Stimulated activated CD4-positive, alpha-beta T cell treated with anti-CD3 and anti-CD28 coated beads, TNF-alpha, amount 100 ng/mL, for 48 hours (primary cell): ENCODE results near the gene SPPL2B.
"Not testable (repeated sequence)": the region's sequence is repeated elsewhere in the genome, so short reads cannot be mapped to it uniquely, and the experiment has no call there.

Experiments
- DNase-seq, 3 donors: peaks; one replicate each; pipeline ENCODE4 v3.0.0-alpha.2; 2020; ENCODE audit warnings: low read depth in 3 of 3

The SPPL2B gene

GRCh38 chr19:2338055-2338615 lies 9.7 kb downstream of the SPPL2B start:
- DNase-seq = no peak

GRCh38 chr19:2338751-2339643 lies 10.5 kb downstream of the SPPL2B start:
- DNase-seq = no peak

- no peak for DNase-seq
Measured at GRCh38 chr19:2339644-2340310, 11.3 kb downstream of the SPPL2B start.

GRCh38 chr19:2340496-2341243 lies 12.2 kb downstream of the SPPL2B start:
- no peak for DNase-seq

- no peak for DNase-seq
Measured at GRCh38 chr19:2341244-2341751, 12.8 kb downstream of the SPPL2B start.

GRCh38 chr19:2341982-2342381 lies 13.5 kb downstream of the SPPL2B start:
- DNase-seq = no peak

GRCh38 chr19:2342656-2343288 lies 14.3 kb downstream of the SPPL2B start:
- no peak for DNase-seq

- no peak for DNase-seq
Measured at GRCh38 chr19:2343289-2343982, 15.0 kb downstream of the SPPL2B start.

GRCh38 chr19:2344381-2344870 lies 15.9 kb downstream of the SPPL2B start:
- no peak for DNase-seq

- no peak for DNase-seq
Measured at GRCh38 chr19:2345076-2345475, 16.6 kb downstream of the SPPL2B start.

GRCh38 chr19:2345794-2346663 lies 17.5 kb downstream of the SPPL2B start:
- DNase-seq = no peak

- DNase-seq = not testable (repeated sequence)
Measured at GRCh38 chr19:2349818-2350217, 21.3 kb downstream of the SPPL2B start.

- no peak for DNase-seq
Measured at GRCh38 chr19:2350656-2351055, 22.2 kb downstream of the SPPL2B start.

- no peak for DNase-seq
Measured at GRCh38 chr19:2351591-2351990, 23.1 kb downstream of the SPPL2B start.

- DNase-seq = no peak
Measured at GRCh38 chr19:2352121-2352520, 23.6 kb downstream of the SPPL2B start.

GRCh38 chr19:2353159-2353886 lies 24.8 kb downstream of the SPPL2B start:
- no peak for DNase-seq

GRCh38 chr19:2353887-2354592 lies 25.6 kb downstream of the SPPL2B start:
- DNase-seq = no peak

- DNase-seq = no peak
Measured at GRCh38 chr19:2354670-2355069, 26.2 kb downstream of the SPPL2B start.
